Measurements from ENCODE around the gene ST6GALNAC1.

DNA sequence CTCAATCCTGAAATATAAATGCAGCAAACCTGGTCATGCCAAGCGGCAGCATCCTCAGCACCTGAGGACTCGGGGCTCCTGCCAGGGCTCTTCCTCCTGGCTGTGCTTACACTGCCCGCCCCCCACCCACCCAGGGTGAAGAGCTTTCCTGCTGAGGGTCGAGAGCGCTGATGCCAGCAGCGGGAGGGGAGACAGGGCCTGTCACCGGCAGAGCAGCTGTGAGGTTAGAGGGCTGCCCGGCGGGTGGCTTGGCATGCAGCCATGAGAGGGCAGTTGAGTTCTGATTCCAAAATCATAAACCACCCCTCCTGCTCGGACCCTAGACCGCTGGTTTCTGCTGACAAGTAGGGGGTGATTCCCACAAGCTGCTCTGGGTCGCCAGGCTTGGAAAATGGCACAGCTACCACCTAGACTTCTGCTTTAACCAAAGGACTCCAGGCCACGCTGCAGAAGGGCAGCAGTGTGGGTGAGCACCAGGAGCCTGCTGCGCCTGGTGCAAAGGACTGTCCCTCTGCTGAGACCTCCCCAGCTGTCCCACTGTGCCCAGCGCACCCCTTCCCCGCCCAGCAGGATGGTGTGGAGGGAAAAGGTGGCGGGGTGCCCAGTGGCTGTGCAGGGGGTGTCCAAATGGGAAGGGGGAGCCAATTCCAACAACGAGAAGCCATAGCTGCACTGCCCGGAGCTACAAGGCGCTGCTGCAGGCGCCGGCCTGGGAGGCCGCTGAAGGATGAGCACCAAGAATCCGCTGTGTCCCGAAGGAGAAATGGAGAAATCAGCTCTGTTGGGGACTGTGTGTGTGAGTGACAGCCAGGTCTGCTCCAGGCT, 40.6 kb upstream of the ST6GALNAC1 start:
- TF ChIP-seq GATA2 (IDR thresholded peaks at IDR 0.05; ENCODE audit: low read depth, low read length) (no peak), GATA3 (IDR thresholded peaks at IDR 0.05; ENCODE audit: low read depth, low read length) (no peak)
